Skeletal muscle cell (primary cell): ENCODE measurements around the gene ZNF775.

Experiments used
- DNase-seq: peaks from one replicate; pipeline ENCODE4 v3.0.0-alpha.2; 2010; ENCODE audit warnings: low read depth
- H3K4me3 ChIP-seq: 2 replicates; pipeline ENCODE4 v1.5.1; 2011; ENCODE audit warnings: low read depth, mild to moderate bottlenecking, control low read depth, low read length, moderate library complexity

ZNF775 gene

DNA sequence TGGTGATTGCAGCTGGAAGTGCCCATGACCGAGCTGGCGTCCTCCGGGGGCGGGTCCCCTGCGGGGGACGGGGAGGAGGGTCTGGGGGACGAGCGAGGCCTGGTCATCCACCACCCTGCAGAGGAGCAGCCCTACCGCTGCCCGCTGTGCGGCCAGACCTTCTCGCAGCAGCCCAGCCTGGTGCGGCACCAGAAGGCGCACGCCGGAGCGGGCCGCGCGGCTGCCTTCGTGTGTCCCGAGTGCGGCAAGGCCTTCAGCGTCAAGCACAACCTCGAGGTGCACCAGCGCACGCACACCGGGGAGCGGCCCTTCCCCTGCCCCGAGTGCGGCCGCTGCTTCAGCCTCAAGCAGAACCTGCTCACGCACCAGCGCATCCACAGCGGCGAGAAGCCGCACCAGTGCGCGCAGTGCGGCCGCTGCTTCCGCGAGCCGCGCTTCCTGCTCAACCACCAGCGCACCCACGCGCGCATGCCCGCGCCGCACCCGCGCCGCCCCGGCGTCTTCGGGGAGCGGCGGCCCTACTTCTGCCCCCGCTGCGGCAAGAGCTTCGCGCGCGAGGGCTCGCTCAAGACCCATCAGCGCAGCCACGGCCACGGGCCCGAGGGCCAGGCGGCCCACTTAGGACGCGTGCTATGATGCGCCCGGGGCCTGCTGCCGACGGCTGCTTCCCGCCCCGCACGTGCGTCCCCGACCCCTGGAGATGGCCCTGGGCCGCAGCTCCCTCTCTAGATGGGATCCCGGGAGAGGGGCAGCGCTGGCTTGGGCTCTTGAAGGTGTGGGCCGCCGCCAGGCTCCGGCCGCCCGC is 28.7 kb downstream of the ZNF775 start:
- no peak overlapping the region for H3K4me3 ChIP-seq
- DNase-seq: no peak

DNA sequence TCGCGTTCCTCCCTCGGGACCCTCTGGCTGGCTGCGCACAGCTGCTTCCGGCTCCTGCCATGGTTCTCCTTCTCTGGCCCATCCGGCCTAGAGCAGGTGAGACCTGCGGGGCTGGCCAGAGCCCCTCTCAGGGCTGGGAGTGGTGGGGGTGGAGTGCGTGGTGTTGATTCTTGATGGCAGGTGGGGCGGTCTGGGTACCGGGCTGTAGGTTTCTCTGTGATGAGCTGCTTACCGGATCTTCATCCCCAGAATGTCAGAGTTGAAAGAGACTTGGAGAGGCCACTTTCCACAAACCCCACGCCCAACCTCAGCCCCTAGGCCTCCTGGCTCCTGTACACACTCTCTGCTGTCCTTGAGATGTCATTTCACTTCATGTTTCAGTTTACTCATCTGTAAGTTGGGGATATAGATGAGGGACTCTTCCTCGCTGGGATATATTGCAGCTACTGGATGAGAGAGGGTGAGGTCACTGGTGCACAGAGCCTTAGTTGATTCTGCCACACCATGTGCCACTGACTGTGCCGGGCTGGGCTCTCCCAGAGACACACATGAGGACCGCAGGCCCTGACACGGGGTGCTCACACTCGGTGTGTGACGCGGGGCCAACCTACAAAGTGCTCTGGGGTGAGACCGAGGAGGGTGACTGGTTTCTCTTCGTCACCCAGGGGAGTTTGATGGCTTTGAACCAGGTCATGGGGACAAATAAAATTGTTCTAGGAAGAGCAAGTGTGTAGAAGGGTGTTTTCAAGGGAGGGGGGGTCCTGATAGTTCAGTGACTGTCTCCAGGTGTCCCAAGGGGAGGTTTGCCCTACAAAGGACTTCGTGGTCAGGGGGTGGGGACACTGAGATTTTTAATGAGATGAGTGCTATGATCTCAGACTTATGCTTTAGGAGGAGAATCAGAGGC is 29.5 kb downstream of the ZNF775 start:
- no peak overlapping the region for H3K4me3 ChIP-seq
- DNase-seq: no peak

DNA sequence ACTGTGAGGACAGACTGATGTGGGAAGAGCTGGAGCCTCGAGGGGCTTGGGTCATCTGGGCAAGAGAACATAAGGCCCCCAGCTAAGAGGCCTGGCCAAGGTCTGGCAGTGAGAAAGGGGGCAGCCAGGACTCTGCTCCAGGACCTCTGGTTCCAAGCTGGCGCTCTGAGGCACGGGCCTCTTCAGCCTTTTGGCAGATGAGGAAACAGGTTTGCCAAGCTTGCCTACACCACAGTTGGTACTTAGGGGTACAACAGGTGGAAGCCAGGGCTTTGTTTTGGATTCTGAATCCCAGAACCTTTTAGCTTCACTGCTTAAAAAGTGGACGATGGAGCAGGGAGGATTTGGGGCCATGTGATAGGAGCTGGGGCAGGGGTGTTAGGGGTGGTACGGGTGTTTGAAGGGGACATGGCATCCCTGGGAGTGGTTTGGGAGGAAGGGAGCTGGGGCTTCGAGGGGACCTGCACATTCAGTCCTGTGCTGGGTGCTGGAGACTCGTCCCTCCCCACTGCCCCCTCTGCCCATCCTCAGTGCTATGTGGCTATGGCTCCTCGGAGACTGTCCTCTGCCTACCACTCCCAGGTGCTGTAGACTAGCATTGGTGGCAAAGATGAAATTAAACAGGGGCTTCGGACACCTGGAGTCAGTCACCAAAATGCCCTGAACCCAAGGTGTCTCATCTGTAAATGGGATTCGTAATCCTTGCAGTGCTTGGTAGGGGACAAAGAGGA is 30.3 kb downstream of the ZNF775 start:
- no peak overlapping the region for H3K4me3 ChIP-seq
- DNase-seq: no peak

DNA sequence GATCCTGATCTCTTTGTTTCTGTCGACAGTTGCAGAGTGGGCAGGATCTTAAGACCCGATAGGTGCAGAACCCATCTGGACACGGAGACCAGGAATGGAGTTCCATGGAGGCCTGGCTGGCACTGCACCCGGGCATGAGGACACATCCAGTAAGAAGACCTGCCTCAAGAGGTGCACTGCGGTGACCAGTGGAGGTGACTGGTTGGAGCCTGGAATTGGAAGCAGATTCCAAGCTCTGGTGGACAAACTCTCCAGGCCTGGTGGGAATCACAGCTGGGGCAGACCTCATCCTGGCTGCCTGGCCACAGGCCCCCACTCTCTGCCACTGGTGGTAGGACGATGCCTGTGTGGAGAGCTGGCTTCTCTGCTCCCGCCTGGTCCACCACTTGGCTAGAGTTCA is 31.0 kb downstream of the ZNF775 start:
- DNase-seq: no peak

DNA sequence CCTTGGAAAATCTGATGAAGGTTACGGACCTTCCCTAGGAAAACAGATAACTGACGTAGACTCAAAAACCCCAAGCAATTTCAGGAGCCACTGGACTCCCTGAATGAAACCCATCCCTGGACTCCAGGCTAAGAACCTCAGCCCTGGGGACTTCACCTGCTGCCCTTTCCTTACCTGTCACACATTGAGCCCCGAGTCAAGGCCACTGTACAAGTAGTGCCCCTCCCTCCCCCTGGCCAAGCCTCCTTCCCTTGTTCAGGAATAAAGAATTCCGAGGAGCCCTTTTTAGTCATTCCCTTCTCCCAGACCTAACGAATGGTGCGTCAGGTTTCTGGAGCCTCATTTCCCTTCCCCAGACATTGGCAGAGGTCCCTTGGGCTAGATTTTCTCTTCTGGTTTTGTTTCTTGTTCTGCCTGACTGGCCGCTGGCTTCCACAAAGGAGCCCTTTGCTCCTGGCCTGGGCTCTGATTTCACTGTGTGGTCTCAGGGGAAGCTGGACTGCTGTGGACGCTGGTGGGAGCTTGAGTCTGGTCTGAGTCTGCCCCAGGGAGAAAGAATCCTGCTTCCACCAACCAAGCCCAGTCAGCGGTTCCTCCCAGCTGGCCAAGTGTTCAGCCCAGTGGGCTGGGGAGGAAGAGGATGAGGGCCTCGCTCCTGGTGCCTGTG is 31.7 kb downstream of the ZNF775 start:
- H3K4me3 ChIP-seq: no peak overlapping the region
- no peak for DNase-seq

More for the DNA sequence above, 31.0 kb downstream of the ZNF775 start:
- H3K4me3 ChIP-seq: no peak overlapping the region

DNA sequence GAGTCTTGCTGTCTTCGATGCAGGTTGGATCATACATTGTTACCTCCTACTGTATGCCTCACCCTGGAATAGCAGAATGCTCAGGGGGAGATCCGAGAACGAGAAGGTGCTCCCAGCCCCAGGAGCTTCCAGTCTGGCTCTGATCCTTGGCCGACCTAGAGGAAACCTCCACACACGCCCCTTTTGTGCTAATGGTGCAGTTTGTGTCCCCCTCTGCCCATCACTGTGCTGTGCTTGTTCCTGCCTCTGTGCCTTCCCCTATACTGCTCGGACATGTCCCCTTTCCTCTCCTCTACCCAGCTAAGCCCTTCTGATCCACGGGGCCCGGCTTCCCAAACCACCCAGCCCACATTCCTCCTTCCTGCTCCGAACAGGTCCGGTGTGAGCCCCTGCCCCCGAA is 32.5 kb downstream of the ZNF775 start:
- H3K4me3 ChIP-seq: no peak overlapping the region
- DNase-seq: no peak

DNA sequence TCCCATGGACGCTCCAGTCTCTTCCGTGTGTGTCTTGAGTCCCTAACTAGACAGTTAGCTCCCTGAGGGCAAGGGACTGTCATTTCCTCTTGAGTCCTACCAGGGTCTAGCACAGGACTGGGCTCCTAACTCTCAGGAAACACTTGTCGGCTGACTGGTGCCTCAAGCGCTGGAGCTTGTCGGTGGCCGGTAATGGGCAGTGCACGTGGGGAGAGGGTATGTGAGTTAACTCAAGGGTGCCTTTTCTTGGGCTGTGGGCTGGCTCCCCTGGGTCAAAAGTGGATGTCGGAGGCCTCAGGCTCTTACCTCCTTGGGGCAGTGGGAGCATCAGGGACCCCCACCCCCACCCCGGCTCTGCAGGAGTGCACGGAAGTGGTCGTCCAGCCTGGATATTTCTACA is 32.9 kb downstream of the ZNF775 start:
- no peak overlapping the region for H3K4me3 ChIP-seq
- no peak for DNase-seq

DNA sequence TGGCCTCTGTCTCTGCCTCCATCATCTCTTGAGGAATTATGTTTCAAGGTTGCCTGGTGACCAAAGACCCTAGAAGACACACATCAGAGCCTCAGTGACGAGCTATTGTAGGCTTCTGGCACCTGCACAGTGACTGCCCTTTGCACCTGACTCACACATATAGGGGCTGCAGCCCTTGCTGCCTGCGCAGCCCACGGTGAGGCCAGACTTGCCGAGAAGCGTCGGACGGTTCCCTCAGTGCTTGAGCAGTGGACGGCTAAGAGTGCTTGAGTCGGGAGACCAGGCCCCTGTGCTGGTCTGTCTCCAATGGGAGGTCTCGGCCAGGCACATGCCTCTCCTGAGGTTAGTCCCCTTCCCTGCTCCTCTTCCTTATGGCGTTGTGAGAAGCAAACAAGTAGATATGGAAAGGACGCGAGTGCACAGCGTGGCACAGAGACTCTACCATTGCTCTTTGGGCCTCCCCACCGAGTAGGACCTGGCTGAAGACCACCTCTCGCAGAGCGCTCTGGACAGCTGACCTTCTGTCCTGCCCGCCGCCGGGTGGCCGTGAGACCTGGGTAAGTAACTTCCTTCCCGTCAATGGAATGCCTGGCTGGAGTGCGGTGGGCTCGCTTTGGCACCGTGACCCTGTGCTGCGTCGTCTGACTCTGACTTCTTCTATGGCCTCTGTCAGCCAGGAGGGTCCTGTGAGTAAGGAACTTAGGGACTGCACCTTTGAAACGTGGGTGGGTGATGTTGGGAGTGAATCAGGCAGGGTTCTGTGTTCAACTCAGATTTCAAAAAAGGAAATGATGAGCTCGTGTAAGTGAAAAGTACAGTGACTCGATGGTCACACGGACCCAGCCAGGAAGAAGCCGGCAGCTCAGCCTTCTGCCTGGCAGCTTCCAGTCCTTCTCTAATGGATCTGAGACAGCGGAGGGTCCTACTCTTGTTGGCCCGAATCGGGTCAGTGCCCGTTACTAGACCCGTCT is 33.7 kb downstream of the ZNF775 start:
- no peak for DNase-seq
- no peak overlapping the region for H3K4me3 ChIP-seq

DNA sequence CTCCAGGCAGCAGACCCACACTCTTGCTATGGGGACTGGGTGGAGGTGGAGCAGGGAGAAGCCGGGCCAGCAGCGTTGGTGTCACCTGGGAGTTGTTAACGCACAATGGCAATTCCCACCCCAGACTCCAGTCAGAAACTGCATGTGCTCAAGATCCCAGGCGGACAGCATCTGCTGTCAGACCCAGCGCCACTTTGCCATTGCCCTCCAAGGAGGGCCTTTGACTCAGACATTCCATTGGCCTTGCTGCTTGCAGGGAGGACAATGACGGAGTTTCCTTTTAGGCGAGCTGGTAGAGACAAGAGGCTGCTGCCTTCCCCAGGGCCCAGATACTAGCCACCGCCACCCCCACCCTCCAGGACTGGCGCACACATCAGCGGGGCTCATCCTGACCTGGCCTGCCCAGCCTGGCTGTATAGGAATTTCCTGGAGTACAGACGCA is 34.5 kb downstream of the ZNF775 start:
- no peak for DNase-seq

DNA sequence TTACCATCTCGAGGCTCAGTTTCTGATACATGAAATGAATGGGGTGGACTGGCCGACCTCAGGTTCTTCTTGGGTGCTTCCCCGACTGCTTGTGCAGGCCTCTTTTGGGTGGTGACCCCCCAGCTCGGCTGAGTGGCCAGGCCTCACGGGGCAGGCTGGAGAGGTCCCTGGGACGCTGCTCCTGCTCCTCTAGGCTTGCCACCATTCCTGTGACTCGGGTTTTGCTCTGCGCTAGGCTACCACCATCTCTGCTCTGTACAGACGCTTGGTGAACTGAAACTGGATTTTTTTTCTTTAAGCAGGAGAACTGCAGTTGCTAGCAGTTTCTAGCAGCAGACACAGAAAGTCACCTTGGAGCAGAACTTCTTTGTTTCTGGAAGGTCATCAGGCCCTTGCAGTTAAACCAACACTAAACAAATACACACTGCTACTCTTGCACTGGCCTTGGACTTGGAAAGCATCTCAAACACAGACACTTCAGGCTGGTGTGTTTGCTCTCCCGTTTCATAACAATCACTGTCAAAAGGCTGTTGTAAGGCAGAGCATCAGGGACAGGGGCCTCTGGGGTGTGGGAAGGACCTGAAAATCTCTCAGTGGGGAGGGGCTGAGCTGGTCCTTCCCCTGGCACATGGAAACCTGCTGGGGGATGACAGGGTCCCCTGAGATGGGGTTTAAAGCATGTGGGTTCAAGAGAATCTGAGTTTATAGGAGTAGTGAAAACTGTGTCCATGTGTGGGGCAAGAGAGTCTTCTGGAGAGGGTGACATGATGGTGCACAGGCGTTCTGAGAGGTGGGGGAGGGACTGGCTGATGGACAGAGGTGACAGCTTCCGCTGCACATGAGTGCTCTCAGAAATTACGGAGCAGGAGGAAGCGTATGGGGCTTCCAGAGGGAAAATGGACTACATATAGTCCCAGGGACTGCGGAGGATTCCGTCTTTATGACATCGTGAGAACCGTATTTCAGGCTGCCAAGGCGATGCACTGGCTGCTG is 36.3 kb downstream of the ZNF775 start:
- DNase-seq: no peak
- no peak overlapping the region for H3K4me3 ChIP-seq

More for the DNA sequence above, 34.5 kb downstream of the ZNF775 start:
- H3K4me3 ChIP-seq: no peak overlapping the region

DNA sequence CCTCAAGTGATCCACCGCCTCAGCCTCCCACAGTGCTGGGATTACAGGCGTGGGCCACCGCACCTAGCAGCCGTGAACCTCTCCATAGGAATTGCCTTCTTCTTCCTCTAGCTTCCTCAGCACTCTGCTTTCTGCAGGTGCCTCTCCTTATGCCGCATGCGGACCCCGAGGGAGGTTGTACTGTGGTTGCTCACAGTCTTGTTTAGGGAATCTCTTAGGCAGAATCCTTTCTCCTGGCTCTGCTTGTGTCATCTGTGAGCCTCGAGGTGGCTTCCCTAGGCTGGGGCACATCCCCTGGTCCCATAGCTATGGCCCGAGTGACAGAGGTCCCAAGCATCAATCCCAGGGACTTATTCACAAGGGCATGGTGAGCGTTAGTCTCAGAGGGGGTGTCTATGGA is 38.1 kb downstream of the ZNF775 start:
- DNase-seq: no peak

DNA sequence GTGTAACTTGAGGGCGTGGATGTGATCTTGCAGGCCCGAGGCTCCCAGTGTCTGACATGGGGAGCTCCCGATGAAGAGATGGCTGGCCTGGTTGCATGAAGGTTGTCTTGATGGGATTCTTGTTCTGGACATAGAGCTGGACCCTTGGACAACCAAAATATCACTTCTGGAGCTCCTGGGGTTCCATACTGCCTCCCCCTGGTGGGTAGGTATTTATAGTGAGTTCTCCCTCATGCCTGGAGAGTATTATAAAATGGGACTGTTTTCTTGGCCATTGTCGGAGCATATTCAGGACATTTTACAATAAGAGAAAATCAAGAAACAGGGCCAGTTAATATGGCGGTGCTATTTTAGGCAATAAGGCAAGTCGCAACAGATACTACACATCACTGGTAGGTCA is 38.7 kb downstream of the ZNF775 start:
- no peak for DNase-seq
- no peak overlapping the region for H3K4me3 ChIP-seq

More for the DNA sequence above, 38.1 kb downstream of the ZNF775 start:
- H3K4me3 ChIP-seq: no peak overlapping the region

DNA sequence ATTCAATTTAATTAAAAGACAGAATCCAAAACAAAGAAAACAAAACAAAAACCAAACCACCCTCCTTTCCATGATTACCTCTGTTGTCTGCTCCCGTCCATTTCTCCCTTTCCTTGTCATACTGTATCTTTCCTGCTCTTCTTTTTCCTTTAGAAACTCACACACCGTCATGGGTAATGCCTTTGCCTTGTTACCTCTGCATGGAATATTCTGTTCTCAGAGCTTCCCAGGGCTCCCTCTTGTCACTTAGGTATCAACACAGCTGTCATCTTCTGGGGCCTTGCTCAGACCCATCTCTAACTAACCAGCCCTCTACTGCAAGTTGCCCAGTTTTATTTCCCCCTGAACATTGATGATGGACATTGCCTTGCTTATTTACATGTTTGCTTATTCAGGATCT is 41.1 kb downstream of the ZNF775 start:
- H3K4me3 ChIP-seq: no peak overlapping the region
- DNase-seq: no peak

DNA sequence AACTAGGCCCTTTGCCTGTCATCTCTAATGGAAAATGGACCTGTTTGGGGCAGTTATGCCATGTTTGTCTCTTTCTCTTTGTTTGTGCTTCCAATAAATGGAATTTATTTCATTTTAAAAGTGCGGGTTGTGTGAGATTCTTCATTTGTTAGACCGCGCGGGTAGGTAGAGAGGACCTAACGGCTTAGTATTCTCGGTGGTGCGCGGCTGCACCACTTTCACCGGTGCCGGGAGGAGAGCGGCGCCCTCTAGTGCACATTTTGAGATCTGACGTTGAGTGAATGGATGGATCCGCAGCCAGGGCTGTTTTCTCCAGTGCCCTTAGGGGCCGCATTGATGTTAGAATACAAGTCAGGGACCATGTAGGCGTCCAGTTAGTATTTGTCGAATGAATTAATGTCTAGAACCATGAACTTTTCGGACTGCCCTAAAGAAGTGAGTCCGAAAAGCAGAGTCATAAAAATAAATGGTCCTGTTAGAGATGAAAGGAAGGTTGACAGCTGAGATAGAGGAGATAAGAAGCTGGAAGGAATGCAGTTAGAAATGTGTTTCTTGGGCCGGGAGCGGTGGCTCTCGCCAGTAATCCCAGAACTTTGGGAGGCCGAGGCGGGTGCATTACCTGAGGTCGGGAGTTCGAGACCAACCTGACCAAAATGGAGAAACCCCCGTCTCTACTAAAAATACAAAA is 42.0 kb downstream of the ZNF775 start:
- no peak overlapping the region for H3K4me3 ChIP-seq
- DNase-seq: no peak

DNA sequence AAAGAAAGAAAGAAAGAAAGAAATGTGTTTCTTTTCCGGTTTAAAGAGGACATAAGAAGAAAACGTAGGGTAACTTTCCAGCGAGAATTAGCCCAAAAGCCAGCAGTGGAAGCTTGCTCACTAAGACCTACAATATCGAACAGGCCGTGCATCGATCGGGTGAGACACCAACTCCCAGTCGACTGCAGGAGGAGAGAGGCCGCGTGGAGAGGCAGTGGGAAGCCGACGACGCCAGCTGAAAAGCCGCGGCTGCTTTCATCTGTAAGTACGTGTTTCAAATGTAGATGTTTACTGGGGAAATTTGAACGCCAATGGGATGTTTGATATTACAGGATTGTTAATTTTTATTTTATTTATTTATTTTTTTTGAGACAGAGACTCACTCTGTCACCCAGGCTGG is 42.7 kb downstream of the ZNF775 start:
- no peak for DNase-seq
- no peak overlapping the region for H3K4me3 ChIP-seq

DNA sequence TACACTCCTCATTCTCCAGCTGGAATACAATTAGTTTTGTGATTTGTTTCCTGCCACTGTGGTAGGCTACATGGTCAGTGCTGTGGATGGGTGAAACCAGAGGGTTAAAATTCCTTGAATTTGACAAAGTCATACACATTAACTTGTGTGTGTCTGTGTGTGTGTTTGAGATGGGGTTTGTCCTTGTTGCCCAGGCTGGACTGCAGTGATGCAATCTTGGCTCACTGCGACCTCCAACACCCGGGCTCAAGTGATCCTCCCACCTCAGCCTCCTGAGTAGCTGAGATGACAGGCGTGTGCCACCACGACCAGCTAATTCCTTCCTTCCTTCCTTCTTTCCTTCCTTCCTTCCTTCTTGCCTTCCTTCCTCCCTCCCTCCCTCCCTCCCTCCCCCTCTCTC is 46.5 kb downstream of the ZNF775 start:
- H3K4me3 ChIP-seq: no peak overlapping the region
- DNase-seq: no peak
